ENCODE results near the gene ZCWPW1.

- TF ChIP-seq POLR2A (IDR thresholded peaks at IDR 0.05) (no peak), CTCF (IDR thresholded peaks at IDR 0.05) (no peak), POLR2AphosphoS5 (IDR thresholded peaks at IDR 0.05) (no peak), EP300 (IDR thresholded peaks at IDR 0.05) (no peak)
Measured at GRCh38 chr7:100373261-100373831, 55.2 kb downstream of the ZCWPW1 start, which contains the start of gene PILRA.
